CD4-positive, alpha-beta T cell treated with Interferon alpha-2 for 1 hour (primary cell): ENCODE results near the gene UGT2B15.
"Not testable (repeated sequence)": the region's sequence is repeated elsewhere in the genome, so short reads cannot be mapped to it uniquely, and the experiment has no call there.

Experiments used
- DNase-seq, 2 donors: peaks; one replicate each; pipeline ENCODE4 v3.0.0-alpha.2; 2020 to 2022

Gene UGT2B15

DNA sequence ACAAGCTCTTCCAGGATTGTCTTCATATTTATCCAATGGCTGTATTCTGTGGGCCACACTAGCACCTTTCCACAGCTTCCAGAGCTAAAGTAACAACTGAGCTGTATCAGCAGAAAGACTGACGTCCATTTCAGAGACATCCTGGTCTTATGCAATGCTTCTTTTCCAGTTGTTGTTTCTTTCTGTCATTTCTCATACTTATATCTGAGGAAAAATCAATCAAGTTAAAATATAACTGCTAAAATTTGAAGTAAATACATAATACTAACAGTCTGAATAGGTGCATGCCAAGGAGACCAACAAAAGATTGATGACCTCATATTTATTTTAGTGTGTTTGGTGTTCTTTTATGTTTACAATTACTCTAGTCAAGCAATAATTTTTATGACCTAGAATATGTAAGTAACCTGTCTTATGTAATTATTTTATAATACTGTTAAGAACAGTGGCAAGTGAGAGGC, at the start of gene UGT2B15:
UGT2B15 (minus strand) TSS at position 174 of the 461 bp plus-strand sequence; CDS start at position 140, 34 bp downstream.
- DNase-seq, result not testable (repeated sequence)

DNA sequence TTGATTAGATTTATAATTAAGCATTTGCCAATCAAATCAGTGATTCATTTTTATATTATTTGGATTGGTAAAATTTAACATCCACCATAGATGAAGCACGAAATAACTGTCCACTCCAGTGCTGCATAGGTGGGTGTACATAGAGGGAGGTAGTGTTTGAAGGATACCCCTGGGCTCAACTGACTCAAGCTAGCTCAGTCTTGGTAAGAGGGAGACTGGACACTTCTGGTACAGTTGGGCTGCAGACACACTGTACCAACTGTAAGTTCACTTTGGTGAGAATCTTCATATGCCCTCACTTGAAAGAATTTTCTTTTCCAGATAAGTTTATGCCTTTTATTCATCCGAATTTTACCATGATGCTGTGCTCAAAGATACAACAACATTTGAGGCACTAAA, 48.6 kb upstream of the UGT2B15 start:
- DNase-seq, result no peak

DNA sequence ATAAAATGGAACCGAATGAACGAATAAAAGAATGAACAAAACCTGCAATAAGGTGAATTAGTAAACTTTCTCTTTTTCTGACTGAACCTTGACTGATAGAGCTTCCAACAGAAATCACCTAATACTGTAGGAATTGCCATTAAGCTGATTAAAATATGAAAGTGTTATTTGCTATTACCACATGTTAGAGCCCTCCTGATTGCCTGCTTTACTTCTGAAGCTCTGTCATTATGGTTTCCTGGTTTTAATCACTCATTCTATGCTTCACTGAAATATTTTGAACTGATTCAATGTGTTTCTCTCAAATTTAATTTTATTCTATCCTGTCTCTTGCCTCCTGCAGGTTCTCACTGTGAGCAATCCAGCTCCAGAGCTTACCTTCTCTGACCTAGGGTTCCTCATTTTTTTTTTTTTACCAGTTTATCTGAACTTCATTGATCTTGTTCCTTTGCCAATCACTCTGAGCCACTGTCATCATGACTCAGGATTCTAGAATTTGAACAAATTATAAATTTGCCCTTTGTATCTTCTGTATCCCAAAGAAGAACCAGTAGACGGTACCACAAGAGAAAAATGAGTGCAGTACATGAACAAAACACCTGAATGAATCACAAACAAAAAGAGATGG, 48.1 kb upstream of the UGT2B15 start:
- no peak for DNase-seq

DNA sequence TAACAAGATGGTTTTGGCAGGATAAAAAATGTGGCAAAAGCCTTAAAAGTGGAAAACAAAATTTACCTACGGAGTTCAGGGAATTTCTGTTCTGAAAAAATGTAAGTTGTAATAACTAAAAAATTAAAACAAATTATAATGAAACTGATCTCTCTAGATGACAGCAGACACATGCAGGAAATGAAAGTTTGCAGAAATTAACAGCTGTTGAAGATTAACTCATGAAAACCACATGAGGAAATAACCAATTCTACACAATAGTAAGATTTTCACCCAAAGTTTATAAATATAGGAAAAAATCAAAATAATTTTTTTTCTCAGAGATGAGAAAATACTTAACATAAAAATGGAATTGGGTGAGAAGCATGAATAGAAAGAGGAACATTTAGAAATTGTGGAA, 47.5 kb upstream of the UGT2B15 start:
- no peak for DNase-seq

DNA sequence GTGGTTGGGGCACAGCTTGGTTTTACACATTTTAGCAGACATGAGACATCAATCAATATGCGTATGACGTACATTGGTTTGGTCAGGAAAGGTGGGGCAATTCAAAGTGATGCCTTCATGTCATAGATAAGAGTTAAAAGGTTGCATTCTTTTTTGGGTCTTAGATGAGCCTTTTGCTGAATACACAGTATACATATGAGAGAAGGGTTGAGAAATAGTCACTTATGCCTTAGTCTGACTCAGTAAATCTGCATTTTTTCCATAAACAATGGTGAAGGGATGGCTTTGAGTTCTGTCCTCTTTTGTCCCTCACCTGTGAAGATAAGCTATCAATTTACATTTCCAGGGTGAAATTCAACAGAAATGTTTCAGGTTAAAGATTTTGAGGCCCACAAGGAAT, 43.9 kb upstream of the UGT2B15 start:
- no peak for DNase-seq

DNA sequence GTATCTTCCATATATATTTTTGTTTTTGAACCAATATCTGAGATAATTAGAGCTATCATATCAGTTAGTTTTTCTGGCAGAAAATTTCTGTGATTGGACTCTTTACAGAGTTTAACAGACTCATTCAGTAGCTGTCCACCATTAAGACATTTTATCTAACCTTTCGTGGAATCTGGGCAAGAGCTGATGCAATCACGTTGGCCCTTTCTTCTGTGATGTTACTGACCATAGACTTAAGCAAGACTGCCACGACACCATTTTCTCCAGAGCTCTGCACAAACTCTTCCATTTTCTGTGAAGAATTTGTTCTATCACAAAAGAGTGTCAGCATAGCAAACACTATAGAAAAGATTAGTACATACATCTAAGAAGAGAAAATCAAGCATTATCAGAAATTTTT, 41.8 kb upstream of the UGT2B15 start:
- DNase-seq, result no peak

DNA sequence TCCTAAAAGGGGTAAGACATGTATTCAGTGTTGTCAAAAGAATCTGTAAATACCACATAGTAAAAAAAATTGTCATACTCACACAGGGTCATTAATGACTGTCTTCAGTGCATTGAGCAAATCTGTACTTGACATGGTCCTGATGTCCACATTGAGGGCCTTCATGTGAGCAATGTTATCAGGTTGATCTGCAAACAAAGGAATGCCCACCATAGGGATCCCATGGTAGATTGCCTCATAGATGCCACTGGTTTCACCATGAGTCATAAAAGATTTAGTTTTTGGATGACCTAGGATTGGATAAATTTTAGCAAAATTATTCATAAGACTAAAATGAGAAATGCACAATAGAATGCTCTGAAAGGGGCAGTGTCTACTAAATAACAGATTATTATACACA, 38.1 kb upstream of the UGT2B15 start:
- DNase-seq, result no peak

DNA sequence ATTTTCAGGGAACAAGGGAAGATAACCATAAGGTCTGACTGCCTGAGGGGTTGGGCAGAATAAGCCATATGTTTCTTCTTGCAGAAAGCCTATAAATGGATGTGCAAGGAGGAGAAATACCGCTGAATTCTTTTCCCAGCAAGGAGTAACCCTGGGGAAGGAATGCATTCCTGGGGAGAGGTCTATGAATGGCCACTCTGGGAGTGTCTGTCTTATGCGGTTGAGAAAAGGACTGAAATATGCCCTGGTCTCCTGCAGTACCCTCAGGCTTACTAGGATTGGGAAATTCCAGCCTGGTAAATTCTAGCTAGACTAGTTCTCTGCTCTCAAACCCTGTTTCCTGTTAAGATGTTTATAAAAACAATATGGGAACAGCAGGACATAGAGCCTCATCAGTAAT, 32.7 kb upstream of the UGT2B15 start:
- not testable (repeated sequence) for DNase-seq

DNA sequence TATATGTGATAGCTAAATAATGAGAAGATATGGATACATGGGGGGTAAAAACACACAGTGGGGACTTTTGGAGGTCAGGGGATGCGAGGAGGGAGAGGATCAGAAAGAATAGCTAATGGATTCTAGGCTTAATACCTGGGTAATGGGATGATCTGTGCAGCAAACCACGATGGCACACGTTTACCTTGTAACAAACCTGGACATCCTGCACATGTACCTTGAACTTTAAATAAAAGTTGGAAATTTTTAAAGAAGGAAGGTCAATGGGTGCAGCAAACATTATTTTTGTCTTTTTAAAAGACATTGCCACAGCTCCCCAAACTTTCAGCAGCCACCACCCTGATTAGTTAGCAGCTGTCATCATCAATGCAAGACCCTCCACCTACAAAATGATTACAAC, 29.7 kb upstream of the UGT2B15 start:
- no peak for DNase-seq

DNA sequence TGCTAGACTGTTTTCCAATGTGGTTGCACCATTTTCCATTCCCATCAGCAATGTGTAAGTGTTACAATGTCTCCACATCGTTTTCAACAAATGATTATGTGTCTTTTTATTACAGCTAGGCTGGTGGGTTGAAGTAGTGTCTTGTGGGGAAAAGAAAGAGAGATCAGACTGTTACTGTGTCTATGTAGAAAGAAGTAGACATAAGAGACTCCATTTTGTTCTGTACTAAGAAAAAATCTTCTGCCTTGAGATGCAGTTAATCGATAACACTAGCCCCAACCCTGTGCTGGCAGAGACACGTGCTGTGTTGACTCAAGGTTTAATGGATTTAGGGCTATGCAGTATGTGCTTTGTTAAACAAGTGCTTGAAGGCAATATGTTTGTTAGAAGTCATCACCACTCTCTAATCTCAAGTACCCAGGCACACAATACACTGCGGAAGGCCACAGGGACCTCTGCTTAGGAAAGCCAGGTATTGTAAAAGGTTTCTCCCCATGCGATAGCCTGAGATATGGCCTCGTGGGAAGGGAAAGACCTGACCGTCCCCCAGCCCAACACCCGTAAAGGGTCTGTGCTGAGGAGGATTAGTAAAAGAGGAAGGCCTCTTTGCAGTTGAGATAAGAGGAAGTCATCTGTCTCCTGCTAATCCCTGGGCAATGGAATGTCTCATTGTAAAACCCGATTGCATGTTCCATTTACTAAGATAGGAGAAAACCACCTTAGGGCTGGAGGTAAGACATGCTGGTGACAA, 23.0 kb upstream of the UGT2B15 start:
- no peak for DNase-seq

DNA sequence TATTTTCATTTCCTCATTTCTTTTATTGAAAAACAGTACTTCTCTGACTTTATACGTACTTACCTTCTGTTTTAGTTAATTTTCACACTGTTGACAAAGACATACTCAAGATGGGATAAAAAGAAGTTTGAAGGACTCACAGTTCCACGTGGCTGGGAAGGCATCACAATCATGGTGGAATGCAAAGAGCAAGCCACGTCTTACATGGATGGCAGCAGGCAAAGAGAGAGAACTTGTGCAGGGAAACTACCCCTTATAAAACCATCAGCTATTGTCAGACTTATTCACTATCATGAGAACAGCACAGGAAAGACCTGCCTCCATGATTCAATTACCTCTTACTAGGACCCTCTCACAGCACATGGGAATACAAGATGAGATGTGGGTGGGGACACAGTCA, 20.7 kb upstream of the UGT2B15 start:
- DNase-seq, result no peak

DNA sequence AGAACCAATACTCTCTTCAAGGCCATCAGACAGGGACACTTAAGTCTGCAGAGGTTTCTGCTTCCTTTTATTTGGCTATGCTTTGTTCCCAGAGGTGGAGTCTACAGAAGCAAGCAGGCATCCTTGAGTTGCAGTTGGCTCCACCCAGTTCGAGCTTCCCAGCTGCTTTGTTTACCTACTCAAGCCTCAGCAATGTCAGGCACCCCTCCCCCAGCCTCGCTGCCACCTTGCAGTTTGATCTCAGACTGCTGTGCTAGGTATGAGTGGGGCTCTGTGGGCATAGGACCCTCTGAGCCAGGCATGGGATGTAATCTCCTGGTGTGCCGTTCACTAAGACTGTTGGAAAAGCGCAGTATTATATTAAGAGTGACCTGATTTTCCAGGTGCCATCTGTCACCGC, 12.6 kb upstream of the UGT2B15 start:
- no peak for DNase-seq

DNA sequence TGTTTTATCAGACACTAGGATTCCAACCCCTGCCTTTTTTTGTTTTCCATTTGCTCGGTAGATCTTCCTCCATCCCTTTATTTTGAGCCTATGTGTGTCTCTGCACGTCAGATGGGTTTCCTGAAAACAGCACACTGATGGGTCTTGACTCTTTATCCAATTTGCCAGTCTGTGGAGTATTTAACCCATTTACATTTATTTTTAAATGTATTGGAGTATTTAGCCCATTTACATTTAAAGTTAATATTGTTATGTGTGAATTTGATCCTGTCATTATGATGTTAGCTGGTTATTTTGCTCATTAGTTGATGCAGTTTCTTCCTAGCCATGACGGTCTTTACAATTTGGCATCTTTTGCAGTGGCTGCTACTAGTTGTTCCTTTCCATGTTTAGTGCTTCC, 10.8 kb upstream of the UGT2B15 start:
- not testable (repeated sequence) for DNase-seq

DNA sequence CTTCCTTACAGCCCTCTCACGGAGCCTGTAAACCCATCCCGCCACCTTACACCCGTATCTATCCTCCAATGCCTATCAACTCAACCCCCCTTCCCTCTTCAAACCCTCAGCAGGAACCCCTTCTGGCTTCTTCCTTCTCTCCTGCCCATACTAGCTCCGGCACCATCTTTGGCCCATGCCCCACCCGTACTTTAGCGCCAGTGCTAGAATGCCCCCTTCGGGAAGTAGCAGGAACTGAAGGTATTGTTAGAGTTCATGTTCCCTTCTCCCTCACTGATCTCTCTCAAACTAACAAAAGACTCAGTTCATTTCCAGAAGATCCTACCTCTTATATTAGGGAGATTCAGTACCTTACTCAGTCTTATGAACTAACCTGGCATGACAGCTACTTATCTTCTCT, 2.7 kb upstream of the UGT2B15 start:
- DNase-seq, result no peak

DNA sequence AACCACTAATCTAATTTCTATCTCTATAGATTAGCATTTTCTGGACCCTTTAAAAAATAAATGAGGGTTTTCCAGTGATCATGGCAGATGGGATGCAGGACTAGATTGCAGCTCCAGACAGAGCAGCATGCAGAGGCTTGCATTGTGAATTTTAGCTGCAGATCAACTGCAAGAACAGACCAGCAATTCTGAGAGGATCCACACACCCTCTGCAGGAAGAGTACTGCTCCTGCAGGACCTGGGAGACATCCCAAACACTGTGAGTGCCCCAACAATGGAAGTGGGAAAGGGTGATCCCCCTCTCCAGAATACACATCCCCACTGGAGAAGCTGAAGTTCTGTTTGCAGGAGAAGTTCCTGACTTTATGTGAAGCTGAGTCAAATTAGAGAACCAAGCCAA, 765 bp upstream of the UGT2B15 start:
- not testable (repeated sequence) for DNase-seq

DNA sequence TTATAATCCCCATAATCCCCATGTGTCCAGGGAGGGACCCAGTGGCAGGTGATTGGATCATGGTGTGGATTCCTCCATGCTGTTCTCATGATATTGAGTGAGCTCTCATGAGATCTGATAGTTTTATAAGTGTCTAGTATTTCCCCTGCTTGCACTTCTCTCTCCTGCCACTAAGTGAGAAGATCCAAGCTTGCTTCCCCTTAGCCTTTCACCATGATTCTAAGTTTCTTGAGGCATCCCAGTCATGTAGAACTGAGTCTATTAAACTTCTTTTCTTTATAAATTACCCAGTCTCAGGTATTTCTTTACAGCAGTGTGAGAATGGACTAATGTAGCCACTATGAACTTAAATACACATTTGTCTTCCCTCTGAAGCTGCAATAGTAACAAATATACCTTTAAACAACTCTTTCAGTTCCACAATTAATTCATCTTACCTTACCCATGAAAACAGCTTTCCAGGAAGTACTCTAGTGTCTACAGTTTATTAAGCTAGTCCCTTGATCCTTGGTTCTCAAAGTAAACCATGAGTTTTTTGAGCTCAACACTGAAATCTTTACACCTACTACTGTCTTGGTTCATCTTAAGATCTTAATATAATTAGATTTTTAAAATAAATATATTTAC, 1.8 kb downstream of the UGT2B15 start:
- DNase-seq, result not testable (repeated sequence)

DNA sequence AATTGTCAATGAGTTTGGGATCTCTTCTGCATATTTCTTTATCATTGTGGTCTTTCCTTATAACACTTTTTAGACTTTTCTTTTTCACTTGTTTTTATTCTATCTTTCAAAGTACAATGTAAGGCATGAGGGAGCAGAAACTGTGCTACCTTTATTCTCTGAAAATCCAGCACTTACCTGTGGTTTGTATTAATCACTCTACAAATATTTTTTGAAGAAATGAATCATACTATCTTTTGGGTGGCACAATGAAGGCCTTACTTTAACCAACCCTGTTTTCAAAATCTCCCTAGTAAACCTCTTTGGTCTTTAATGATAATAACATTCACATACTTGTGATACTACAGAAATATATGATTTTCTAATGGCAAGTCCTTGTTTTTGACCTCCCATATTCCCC, 2.9 kb downstream of the UGT2B15 start:
- not testable (repeated sequence) for DNase-seq

DNA sequence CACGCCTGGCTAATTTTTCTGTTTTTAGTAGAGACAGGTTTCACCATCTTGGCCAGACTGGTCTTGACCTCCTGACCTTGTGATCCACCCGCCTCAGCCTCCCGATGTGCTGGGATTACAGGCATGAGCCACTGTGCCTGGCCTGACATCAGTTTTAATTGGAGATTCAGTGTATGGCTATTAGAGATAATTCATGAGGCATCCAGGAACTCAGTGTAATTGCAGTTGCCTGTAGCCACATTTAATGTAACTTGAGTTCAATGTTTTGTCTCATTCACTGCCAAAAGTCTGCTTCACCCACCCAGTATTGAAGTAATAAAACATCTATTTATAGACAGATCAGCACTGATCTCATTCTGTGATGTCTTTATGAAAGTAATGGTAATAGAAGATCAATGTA, 5.7 kb downstream of the UGT2B15 start:
- not testable (repeated sequence) for DNase-seq

DNA sequence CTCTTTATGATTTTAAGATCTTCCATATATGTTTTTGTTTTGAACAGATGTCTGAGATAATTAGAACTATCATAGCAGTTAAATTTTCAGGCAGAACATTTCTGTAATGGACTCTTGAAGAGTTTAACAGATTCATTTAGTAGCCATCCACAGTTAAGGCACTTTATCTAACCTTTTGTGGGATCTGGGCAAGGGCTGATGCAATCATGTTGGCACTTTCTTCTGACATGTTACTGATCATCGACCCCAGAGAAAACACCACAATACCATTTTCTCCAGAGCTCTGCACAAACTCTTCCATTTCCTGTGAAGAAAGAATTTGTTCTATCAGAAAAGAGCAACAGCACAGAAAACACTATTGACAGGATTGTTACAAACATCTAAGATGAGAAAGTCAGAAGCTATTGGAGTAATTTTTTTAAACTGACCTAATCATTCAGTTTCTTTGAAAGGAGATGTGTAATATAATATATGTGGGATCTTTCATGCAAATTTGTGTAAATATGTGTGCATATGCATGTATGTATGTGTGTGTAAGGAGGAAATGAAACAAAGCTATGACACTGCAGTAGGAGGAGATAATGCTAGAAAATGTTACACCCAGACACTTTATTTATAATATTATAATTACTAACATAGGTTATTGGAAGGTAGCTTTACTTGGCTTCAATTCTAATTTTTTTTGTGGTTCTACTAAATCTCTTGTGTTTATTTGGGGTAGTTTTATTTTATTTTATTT, 7.4 kb downstream of the UGT2B15 start:
- not testable (repeated sequence) for DNase-seq

DNA sequence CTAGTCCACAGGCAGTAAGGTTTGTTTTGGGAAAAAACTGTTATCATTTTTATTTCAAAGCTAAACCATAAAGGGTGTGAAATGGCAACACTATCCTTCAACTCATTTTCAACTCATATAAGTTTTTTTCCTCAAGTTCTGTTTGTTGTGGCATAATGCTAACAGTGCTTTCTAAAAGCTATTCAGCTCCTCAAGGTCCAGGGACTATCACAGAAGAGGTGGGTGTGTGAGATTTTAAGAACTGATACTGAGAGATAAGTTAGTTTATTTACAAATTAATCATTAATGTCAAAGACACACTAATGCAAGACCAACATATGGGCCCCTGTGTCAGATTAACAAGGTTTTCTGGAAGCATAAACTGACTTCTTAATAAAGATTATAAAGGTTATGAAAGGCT, 11.8 kb downstream of the UGT2B15 start:
- no peak for DNase-seq

DNA sequence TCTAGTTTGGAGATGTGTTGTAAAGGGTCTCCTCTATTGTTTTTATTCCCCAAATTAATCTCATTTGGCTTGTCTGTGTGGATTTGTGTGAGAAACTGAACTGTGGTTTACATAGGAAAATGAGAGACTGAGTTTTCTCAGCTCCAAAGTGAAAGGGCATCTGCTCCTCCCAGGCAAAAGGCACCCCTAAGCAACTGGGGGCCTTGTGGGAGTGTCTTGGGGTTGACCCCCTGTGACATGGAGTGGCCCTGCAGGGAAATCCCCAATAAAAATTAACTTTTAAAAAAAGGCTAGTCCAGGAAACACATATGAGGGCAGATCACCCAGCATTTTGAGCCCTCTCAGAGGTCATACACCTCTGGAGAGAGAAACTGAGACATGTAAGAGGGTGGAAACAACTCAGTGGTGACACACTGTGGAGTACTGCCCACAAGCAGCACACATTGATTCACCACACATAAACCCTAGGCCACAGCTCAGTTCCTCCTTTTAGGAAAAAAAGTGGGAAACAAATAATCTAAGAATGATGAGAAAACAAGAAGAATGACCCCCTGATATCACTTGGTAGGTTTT, 13.3 kb downstream of the UGT2B15 start:
- DNase-seq, result not testable (repeated sequence)

DNA sequence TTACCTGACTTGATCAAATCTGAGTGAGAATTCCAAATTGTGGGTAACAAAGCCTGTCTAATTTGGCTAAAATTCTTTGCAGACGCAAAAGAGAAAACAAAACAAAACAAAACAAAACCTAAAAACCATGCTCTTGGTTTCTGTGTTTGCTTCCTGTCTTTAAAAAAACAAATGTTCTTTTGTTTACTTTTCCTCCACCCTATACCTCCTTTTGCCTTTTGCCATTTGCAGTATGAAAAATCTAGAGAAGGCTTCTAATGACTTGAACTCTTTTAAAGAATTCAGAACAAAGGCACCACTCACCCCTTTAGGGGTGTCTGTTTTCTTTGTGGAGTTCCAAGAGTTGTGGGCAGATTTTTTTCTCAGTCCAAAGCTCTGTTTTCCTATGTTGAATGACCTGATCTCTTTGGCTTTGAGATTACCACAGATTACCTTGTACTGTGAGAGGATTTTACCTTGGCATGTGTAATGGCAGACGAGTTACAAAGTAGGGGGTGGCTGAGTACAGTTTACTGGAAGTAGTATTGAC, 13.9 kb downstream of the UGT2B15 start:
- not testable (repeated sequence) for DNase-seq
